NCI-H1436 (cell line): Measurements from ENCODE around the gene TBC1D14.

Experiments
- DNase-seq: peaks from one replicate; lab custom pipeline; 2025; lab: John Stamatoyannopoulos, UW

Gene TBC1D14

DNA sequence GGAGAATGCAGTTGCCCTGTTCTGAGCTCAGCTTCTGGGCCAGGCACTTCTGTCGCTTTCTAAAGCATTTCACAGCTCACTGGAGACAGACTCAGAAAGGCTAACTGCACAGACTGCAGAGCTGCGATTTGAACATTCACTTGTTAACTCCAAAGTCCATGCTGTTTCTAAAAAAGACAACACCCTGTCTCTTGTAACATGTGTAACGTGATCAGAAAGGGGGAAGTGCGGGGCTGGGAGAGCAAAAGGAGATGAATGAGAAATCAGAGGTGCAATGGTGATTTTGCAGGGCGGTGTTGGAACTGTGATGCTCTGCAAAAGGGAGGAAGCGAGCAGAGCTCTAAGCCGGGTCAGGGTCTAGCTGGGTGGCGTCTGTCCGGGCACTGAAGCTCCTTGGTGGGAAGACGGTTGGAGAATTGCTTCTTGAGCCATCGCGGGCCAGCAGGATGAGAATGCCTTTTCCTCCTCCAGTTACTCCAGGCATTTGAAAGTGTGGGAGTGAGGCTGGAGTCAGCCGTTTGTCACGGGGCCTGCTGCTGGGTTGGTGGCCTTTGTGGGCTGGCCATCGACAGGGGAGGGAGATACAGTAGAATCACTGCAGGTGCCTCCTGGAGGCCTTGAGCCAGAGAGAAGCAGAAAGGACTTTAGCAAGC is 20.3 kb downstream of the TBC1D14 start:
- no peak for DNase-seq

DNA sequence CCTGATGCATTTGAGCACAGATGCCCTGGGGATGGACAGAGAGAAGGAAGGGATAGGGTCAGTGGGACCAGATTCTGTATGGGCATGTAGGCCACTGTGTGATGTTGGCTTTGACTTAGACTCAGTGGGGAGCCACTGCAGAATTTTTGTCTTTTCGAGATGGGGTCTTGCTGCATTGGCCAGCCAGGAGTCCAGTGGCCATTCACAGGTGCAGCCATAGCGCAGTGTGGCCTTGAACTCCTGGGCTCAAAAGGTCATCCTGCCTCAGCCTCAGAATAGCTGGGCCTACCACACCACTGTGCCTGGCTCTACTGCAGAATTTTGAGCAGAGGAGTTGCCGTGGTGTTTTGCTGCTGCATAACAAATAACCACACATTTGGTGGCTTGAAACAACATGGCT is 22.8 kb downstream of the TBC1D14 start:
- no peak for DNase-seq

DNA sequence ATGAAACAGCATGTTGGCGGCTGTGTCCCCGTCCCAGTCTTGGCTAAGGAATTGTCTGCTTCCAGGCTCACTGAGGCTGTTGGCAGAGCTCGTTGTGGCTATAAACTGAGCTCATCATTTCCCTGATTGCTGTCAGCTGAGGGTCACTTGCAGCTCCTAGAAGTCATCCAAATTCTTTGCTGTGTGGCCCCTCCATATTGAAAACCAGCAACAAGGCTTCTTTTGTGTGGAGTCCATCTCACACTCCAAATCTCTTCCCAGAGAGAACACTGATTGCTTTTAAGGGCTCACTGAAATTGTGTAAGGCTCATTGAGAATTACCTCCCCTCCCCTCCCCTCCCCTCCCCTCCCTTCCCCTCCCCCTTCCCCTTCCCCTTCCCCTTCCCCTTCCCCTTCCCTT is 23.3 kb downstream of the TBC1D14 start:
- no peak for DNase-seq

DNA sequence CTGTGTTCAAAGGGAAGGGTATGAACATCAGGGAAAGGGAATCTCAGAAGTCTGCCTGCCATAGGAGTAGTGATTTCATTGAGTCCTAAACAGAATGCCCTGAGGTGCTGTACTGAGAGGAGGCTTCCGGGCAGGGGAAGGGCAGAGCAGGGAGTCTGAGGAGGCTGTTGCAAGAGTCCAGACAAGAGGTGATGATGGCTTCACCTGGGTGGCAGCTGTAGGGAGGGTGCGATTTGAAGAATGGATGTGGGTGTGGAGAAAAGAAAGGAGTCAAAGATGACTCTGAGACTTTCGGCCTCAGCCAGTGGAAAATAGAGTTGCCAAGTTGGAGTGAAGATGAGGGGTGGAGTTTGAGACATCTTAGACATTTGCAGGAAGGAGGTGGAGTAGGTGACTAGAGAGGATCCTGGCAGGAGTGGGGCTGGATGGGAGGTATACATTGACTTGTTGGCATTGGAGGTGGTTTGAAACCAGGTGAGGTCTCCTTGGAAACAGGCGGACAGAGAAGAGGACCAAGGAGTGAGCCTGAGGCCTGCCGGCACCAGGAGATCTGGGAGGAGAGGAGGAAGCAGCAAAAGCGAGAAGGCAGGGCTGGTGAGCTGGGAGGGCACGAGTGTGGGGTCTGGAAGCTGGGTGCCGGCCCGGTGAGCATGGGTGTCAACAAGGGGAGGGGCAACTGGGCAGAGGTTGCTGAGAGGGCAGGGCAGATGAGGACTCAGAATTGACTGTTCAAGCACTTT is 24.2 kb downstream of the TBC1D14 start:
- DNase-seq, result no peak

DNA sequence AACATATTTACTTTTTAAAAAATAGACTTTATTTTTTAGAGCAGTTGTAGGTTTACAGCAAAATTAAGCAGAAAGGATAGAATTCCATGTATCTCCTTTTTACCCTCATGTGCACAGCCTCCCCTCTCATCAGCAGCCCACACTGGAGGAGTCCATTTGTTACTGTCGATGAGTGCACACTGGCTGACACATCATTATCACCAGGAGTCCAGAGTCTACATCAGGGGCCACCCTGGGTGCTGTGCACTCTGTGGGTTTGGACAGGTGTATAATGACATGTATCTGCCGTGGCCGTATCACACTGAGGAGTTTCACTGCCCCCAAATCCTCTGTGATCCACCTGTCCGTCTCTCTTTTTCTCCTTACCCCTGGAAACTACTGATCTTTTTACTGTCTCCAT is 26.3 kb downstream of the TBC1D14 start:
- DNase-seq, result no peak

DNA sequence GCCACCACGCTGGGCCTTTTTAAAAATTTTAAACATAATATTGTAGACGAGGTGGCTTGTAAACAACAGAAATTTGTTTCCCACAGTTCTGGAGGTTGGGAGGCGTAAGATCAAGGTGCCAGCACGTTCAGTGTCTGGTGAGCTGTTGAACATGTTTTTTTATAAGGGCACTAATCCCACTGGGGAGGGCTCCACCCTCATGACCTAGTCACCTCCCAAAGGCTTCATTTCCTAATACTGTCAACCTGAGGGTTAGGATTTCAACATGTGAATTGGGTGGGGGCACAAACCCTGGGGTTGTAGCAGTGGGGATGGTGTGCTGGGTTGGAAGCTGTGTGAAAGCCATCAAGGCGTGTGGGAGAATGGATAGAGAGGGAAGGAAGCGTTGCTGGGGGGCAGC is 27.6 kb downstream of the TBC1D14 start:
- no peak for DNase-seq

DNA sequence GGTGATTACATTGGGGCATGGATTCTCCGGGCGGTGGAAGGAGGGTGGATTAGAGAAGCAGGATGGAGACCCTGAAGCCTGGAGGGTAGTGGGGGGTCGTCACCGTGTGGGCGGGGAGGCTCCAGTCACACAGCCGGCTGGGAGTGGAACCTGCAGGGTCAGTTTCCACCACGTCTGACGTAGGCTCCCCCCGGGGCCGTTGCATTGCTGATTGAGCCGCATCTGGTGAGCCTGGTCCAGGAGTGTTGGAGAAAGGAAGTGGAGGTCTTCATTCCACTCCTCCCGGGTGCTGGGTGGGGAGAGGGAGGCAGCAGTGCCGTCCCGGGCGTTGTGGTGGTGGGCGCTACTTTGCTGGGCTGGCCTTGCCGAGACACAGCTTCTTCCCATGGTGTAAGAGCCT is 28.1 kb downstream of the TBC1D14 start:
- no peak for DNase-seq

DNA sequence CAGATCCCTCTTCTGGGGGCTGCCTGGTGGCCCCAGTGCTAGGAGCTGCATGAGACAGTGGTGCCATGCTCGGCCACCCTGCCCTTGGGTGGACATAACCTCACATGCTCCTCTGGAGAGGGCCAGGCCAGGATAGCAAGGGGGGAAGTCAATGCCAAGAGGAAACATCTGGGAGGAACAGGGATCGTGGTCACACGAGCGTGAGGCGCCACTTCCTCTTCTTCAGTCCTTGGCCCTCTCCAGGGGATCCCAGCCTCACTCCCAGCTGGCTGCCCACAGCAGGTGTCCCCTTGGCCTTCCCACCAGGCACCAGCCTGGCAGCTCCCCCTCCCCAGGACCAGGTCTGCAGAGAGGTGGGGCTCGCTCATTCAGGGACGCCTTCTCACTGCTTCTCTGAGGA is 28.6 kb downstream of the TBC1D14 start:
- DNase-seq, result no peak

DNA sequence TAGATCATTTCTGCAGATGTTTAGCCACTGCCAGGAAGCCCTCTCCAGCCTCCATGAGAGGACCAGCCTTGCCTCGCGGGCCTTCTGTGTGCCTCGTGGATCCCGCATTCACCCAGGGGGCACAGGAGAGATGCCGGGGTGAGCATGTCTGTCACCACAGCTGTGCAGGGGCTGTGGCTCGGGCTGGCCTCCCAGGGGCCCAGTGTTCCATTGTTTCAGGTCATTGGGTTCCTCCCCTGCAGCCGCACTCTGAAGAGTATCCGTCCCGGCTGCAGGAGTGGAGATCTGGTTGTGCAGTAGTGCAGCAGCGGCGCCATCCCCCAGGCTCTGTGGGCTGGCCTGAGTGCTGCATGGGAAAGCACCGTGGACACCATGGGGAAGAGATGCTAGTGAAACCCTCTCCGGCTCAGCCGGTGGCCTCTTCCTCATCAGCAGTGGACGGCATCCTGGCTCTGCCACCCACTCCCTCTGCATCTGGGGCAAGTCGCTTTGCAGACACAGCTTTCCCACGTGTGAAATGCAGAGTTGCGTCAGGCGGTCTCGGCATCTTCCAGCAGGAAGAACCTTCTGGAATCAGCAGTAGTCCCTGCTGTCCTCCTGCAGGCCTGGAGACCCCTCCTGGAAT is 29.1 kb downstream of the TBC1D14 start:
- no peak for DNase-seq

DNA sequence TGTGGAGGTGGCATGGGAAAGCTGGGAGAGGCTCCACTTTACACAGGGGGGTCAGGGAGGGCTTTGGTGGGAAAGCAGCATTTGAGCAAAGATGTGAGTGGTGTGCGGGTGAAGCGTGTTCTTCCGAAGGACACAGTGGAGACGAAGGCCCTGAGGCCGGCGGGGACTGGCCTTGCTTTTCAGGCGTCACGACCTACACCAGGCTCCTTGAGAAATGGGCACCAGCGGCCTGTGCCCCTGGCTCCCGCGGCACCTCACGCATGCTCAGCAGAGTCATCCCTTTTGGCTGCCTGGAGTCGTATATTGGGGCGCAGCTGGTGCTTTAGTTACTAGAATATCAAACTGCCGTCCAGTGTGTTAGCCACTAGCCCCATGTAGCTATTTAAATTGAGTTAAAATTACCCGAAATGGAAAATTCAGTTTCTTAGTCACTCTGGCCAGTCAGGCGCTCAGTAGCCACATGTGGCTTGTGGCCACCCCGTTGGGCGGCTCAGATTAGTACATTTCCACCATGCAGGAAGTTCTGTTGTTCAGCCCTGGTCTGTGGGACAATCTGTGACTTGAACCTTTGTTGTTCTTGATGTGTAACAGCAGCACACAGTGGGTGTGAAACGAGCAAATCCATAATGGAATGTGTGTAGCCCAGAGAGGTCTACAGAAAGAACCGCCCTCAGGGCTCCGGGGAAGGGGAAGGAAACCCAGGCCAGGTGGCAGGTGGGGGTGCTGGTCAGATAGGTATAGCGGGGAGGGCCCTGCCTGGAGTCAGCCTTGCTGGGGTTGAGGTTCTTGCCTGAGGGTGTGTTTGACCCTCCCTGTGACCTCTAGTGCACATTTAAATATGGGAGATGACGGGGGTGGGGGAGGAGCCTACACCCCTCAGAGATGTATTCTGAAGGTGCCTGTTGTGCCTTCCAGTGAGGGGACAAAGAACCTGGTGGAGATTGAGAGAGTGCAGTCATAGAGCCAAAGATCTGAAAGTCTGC is 30.4 kb downstream of the TBC1D14 start:
- no peak for DNase-seq

DNA sequence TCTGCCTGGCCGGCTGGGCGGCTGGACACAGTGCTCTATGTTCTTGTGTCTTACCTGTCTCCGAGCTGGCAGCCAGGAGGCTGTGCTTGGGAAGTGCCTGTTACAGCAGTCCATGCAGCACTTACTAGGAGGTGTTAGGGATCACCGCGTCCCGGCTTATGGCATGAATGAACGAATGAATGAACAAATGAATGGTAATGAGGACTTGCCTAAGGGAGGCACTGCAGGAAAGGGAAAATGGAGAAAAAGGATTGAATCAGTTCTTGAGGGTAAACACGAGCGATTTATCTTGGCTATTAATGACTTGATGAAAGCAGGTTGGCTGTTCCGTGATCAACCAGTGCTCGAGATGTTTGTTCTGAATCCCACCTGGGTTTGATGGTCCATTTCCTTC is 31.1 kb downstream of the TBC1D14 start:
- DNase-seq, result no peak

DNA sequence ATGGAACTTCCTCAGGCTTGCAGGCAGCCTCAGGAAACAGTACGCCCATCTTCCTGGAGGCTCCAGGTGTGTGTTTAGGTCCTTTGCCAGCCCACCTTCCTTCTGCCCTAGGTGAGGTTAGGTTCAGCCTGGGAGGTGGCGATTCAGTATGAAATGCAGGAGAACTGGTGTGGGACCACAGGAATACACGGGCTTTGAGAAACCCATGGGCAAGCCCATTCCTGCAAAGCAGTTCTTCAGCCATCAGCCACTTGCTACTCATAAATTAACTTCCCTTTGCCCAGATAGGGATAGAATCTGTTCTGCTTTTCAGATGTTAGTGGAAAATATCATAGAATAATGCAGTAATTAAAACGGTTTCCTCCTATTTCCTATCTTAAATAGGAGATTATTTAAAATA is 32.2 kb downstream of the TBC1D14 start:
- DNase-seq, result no peak

DNA sequence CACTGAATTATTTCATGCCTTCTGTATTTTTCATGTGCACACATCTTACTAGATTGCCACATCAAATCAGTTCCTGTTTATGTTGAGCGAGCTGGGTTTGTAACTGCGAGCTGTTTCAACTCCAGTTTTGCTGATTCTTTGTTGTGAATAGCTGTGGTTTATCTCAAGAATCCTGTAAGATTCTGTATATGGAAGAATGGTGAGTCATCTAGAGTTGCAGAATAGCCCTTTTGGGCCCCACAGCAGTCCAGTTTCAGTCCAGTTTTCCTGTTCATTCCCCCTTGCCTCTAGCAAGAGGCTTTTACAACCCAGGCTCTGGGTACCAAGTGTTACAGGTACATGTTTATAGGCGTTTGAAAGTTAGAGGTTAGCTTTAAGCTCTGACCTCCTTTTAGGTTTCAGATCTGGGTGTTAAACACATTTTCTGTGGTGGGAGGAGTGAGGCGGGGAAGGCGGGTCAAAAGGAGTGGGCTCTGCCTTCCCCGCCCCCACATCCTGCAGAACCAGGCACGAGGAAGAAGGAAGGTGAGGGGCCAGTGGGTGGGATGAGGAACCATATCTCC is 32.7 kb downstream of the TBC1D14 start:
- no peak for DNase-seq

DNA sequence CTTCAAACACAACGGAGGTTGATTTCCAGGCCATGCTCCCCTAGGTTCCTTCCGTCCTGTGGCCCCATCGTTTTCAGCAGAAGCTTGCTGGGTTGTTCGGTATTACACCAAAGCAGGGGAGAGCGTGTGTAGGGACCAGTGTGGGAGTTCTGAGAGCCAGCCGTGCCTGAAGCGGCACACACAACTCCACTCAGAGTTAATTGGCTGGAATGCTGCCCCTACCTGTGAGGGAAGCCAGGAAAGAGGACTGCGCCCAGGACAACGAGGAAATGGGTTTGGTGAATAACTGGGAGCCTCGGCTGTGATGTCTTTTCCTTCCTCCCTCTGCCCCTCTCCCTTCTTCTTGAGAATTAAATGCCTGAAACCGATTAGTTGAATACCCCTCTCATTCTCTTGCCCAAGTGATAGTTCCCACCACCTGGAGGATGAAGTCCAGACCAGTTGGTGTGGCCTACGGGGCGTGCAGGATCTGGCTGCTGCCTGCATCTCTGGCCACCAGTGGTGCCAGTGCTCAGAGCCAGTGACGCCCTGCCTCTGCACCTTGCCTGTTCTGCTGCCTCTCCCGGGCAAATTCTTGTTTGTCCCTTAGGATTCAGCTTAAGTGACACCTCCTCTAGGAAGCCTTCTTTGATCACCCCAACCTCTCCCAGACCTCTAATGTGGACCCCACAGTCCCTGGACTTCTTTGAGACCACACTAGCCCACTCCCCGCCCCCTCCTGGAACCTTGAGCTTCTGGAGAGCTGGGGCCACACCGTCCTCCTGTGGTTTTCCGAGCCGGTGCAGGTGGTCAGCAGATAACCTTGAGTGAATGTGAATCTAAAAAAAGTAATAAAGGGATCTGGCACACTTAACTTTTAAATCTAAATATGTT is 33.6 kb downstream of the TBC1D14 start:
- no peak for DNase-seq

DNA sequence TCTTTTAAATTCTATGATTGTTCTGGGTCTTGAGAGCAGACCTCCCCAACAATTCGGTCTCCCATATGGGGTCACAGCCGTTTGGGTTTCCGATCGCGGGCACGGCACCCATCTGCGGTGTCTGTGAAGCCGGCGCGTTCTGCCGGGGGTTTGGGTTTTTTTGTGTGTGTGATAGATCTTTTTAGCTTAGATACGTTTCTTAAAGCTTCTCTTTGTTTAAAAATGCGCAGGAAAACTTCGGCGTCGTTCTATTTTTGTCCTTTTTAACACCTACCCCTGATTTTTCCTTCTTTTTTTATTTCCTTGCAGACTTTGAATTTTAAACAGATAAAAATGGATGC is 34.2 kb downstream of the TBC1D14 start:
- no peak for DNase-seq

DNA sequence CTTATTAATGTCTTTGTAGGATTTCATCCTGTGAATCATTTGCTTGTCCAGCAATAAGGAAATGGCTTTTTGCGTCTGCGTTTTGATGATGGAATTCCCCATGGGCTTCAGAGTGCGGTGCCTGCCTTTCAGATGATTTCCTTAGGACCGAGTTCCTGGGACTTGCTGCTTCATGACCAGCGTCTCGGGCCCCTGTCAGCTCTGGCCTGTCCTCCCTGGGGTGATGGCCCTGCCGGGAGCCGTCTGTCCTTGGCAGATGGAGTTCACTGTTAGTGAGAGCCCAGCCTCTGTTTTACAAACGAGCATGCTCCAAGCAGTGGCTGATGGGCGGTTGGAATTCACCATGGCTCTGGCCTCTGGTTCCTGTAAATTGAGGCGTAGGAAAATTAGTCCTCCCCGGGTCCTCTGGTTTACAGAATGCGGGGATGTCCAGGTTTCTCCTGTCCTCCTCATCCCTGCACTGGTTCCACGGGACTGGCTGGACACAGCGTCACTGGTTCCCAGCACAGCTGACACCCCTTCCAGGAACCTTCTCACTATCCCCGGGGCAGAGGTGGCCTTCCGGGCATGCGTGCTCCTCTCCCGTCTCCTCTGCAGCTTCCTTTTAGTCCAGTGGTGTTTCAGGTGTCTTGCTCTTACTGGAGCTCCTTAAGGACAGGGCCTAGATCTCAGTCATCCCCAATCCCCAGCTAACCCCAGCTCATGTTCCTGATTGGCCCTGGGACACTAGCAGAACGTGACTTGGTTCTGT is 34.9 kb downstream of the TBC1D14 start:
- no peak for DNase-seq

DNA sequence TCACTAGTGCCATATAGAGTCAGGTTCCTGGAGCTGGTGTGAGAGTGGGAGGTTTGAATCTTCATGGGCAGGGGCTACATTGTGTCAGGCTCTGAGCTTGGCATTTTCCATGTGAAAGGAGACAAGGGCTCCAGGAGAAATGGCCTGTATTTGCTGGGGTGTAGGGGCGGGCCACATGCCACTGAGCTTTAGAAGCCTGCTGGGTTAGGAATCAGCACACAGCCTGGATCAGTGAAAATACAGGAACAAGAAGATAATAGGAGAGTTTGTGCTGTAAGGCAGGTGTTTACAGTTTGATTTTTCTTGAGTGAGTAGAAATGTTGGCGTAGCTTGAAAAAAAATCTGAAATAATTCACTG is 35.4 kb downstream of the TBC1D14 start:
- DNase-seq, result no peak

DNA sequence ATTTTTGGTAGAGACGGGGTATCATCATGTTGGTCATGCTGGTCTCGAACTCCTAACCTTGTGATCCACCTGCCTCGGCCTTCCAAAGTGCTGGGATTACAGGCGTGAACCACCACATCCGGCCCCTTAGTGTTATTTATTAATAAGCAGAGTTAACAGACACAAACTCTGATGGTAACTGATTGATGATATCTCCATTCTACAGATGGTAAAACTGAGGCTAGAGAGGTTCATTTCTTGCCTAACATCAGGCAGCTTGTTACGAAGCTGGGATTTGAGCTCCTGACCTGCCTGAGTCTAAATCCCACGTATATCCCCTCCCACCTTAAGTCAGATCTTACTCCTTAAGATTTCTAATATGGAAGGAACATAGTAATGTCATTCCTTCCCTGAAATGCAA is 36.9 kb downstream of the TBC1D14 start:
- DNase-seq, result no peak

DNA sequence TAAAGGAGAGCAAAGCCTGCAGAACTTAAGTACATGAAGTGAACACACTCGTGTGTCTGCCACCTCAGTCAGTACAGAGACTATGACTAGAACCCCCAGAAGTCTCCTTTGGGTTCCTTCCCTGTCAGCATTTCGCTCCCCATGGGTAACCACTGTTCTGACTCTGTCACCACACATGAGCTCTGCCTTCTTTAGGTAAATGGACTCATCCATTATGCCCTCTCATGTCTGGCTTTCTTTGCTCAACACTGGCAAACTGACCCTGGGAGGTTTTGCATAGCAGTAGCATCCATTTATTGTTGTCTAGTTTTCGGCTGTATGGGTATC is 38.5 kb downstream of the TBC1D14 start:
- no peak for DNase-seq

DNA sequence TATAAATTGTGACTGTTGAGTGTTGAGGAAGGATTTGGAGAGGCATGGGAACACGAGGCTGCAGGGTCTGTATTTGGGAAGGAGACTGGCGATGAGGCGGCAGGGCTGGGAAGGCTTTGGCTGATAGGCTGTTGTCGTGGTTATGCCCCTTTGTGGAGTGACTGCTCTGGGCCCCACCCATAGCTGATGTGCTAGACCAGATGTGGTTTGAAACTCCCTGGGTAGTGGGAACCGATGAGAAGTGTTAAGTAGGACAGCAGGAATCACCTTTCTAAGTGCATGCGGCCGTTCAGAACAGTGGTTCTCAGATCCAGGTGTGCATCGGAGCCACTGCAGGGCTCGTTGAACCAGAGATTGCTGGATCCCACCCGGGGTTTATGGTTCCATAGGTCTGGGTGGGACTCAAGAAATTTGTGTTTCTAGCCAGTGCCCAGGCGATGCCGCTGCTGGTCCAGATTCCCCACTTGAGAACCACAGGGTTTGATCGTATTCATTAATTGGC is 42.3 kb downstream of the TBC1D14 start:
- no peak for DNase-seq
